HepG2 (cell line): ENCODE data around the gene SLC38A2. TPM values are rescaled to one million over a fixed set of nuclear protein-coding genes. Genes with fewer than 3 reads are reported as not detected.

Source experiments
- ATAC-seq: fragments of 200-7000 bp; cut with Tn5 transposase; 3 replicates; pipeline ENCODE4 v1.9.1; 2020; ENCODE audit warnings: mild to moderate bottlenecking, moderate library complexity
- BruUV-seq: library from RNA; stranded (reverse); fragments of 400-500 nt; replicated peaks from 2 replicates; lab custom pipeline; 2021; lab: Mats Ljungman, UMichigan
- CTCF ChIA-PET: fragments of 300-600 bp; formaldehyde crosslinking; extraction: SDS; loops from one replicate; lab custom pipeline; 2021; ENCODE audit warnings: low total read pairs, inconsistent platforms, low intra/inter-chr PET ratio; lab: Yijun Ruan, JAX
- POLR2A ChIA-PET: fragments of 350-600 bp; sonication (Branson Sonifier 250); formaldehyde crosslinking; loops from one replicate; lab custom pipeline; 2020; ENCODE audit warnings: antibody characterized with exemption, inconsistent platforms; lab: Yijun Ruan, JAX
- DNase-seq: peaks from one replicate; pipeline ENCODE4 v3.0.0-alpha.2; 2015; ENCODE audit warnings: low spot score
- FAIRE-seq: peaks from 3 replicates; lab custom pipeline; 2011; peaks lifted over from hg19 to GRCh38; lab: Jason Lieb, UNC
- H2AFZ ChIP-seq: one replicate; pipeline ENCODE4 v1.6.1; 2011; ENCODE audit warnings: low read length, inconsistent platforms
- H3K27ac ChIP-seq: fragments of 300-600 bp; 3 replicates; pipeline ENCODE4 v1.8.0; 2011; ENCODE audit warnings: mixed run types, mild to moderate bottlenecking, mixed read lengths, low read length, inconsistent platforms; ENCODE audit not compliant: insufficient read depth; ENCODE audit errors: extremely low read length
- H3K27me3 ChIP-seq, 2 experiments: fragments of 200-600 bp in 1 of 2; 2 replicates in 1 of 2; 3 replicates in 1 of 2; pipeline versions ENCODE4 v1.6.0 to v1.8.0; 2011; ENCODE audit warnings: low read length in 2 of 2, mild to moderate bottlenecking in 2 of 2, moderate library complexity in 2 of 2, inconsistent platforms in 1 of 2; ENCODE audit not compliant: insufficient read depth in 2 of 2, control insufficient read depth in 1 of 2
- H3K36me3 ChIP-seq, 2 experiments: fragments of 200-600 bp in 1 of 2; replicated peaks in 1 of 2; 2 replicates in 1 of 2; 3 replicates in 1 of 2; pipeline versions ENCODE4 v1.5.1 to v1.8.0; 2011; ENCODE audit warnings: low read length in 2 of 2, inconsistent platforms in 1 of 2; ENCODE audit not compliant: insufficient read depth in 2 of 2, control insufficient read depth in 1 of 2
- H3K4me1 ChIP-seq: 2 replicates; pipeline ENCODE4 v1.5.1; 2012; ENCODE audit warnings: low read length, inconsistent platforms; ENCODE audit not compliant: insufficient read depth
- H3K4me2 ChIP-seq: 2 replicates; pipeline ENCODE4 v1.6.0; 2011; ENCODE audit warnings: low read depth, low read length, inconsistent platforms
- H3K4me3 ChIP-seq, 3 experiments: fragments of 200-600 bp in 1 of 3; sonication (generic), shearing (Covaris generic) in 1 of 3; replicated peaks in 1 of 3; 2 replicates each; pipeline ENCODE4 v1.5.1; 2011 to 2016; ENCODE audit warnings: low read length in 3 of 3, inconsistent platforms in 2 of 3, low read depth in 2 of 3, mild to moderate bottlenecking in 2 of 3, control low read depth in 1 of 3, mixed read lengths in 1 of 3; ENCODE audit not compliant: insufficient read depth in 1 of 3
- H3K79me2 ChIP-seq: one replicate; pipeline ENCODE4 v1.6.1; 2011; ENCODE audit warnings: low read length, inconsistent platforms; ENCODE audit not compliant: insufficient read depth
- H3K9ac ChIP-seq: 2 replicates; pipeline ENCODE4 v1.6.0; 2011; ENCODE audit warnings: mild to moderate bottlenecking, low read depth, low read length, inconsistent platforms; ENCODE audit not compliant: insufficient read depth
- H3K9me3 ChIP-seq: 2 replicates; pipeline ENCODE4 v1.5.1; 2012; ENCODE audit warnings: mild to moderate bottlenecking, low read length
- H4K20me1 ChIP-seq: 2 replicates; pipeline ENCODE4 v1.6.0; 2011; ENCODE audit warnings: inconsistent platforms, mild to moderate bottlenecking, low read length, moderate library complexity; ENCODE audit not compliant: insufficient read depth
- CENPT ChIP-seq: sonication (generic); formaldehyde crosslinking; IDR thresholded peaks from 2 replicates; pipeline ENCODE4 v1.8.0; 2022; ENCODE audit warnings: low read depth, mild to moderate bottlenecking, moderate library complexity, missing genetic modification reagents
- EEA1 ChIP-seq: sonication (generic); formaldehyde crosslinking; IDR thresholded peaks from 2 replicates; pipeline ENCODE4 v1.5.1; 2020; ENCODE audit warnings: mild to moderate bottlenecking, missing genetic modification reagents, borderline replicate concordance
- HDAC1 ChIP-seq: sonication (generic); formaldehyde crosslinking; IDR thresholded peaks from 2 replicates; pipeline ENCODE4 v1.5.1; 2020; ENCODE audit warnings: mild to moderate bottlenecking, missing genetic modification reagents
- KAT8 ChIP-seq: IDR thresholded peaks from 2 replicates; pipeline ENCODE4 v1.6.1; 2016; ENCODE audit warnings: missing genetic modification reagents, missing compliant biosample characterization
- KDM1A ChIP-seq: IDR thresholded peaks from 2 replicates; pipeline ENCODE4 v1.6.1; 2016; ENCODE audit warnings: missing compliant biosample characterization
- KLF16 ChIP-seq, 2 experiments: sonication (generic) in 1 of 2; formaldehyde crosslinking in 1 of 2; IDR thresholded peaks; 2 replicates each; pipeline versions ENCODE4 v1.6.1 to v1.8.0; 2016 to 2023; ENCODE audit warnings: missing genetic modification reagents in 2 of 2, missing compliant biosample characterization in 1 of 2
- MAF1 ChIP-seq: sonication (generic); formaldehyde crosslinking; IDR thresholded peaks from 2 replicates; pipeline ENCODE4 v1.5.0; 2020; ENCODE audit warnings: missing genetic modification reagents, borderline replicate concordance
- REXO4 ChIP-seq: sonication (generic); formaldehyde crosslinking; IDR thresholded peaks from 2 replicates; pipeline ENCODE4 v1.8.0; 2022; ENCODE audit warnings: missing genetic modification reagents, mild to moderate bottlenecking, borderline replicate concordance
- RXRB ChIP-seq: IDR thresholded peaks from 2 replicates; pipeline ENCODE4 v1.6.1; 2016; ENCODE audit warnings: borderline replicate concordance, missing genetic modification reagents, missing compliant biosample characterization
- WIZ ChIP-seq: sonication (generic); formaldehyde crosslinking; IDR thresholded peaks from 2 replicates; pipeline ENCODE4 v1.5.1; 2020; ENCODE audit warnings: mild to moderate bottlenecking, missing genetic modification reagents
- ZBTB1 ChIP-seq: sonication (generic); formaldehyde crosslinking; IDR thresholded peaks from 2 replicates; pipeline ENCODE4 v1.4.0; 2020; ENCODE audit warnings: missing genetic modification reagents, borderline replicate concordance
- ZNF230 ChIP-seq: sonication (generic); formaldehyde crosslinking; IDR thresholded peaks from 2 replicates; pipeline ENCODE4 v1.4.0; 2020; ENCODE audit warnings: mild to moderate bottlenecking, missing genetic modification reagents
- ZNF337 ChIP-seq: sonication (generic); formaldehyde crosslinking; IDR thresholded peaks from 2 replicates; pipeline ENCODE4 v1.5.1; 2020; ENCODE audit warnings: missing genetic modification reagents, low read depth, mild to moderate bottlenecking, borderline replicate concordance
- ZNF589 ChIP-seq: sonication (generic); formaldehyde crosslinking; conservative IDR thresholded peaks from 2 replicates; pipeline ENCODE4 v1.8.0; 2022; ENCODE audit warnings: mild to moderate bottlenecking, moderate library complexity, missing genetic modification reagents
- ZNF652 ChIP-seq: IDR thresholded peaks from 2 replicates; pipeline ENCODE4 v1.6.1; 2016; ENCODE audit warnings: low read depth, borderline replicate concordance
- ZNF660 ChIP-seq: sonication (generic); formaldehyde crosslinking; IDR thresholded peaks from 2 replicates; pipeline ENCODE4 v1.5.1; 2020; ENCODE audit warnings: mild to moderate bottlenecking, low read depth, missing genetic modification reagents, borderline replicate concordance
- ZNF788 ChIP-seq: sonication (generic); formaldehyde crosslinking; IDR thresholded peaks from 2 replicates; pipeline ENCODE4 v1.5.0; 2020; ENCODE audit warnings: mild to moderate bottlenecking, missing genetic modification reagents, borderline replicate concordance
- ZNF878 ChIP-seq: sonication (generic); formaldehyde crosslinking; IDR thresholded peaks from 2 replicates; pipeline ENCODE4 v1.8.1; 2023; ENCODE audit warnings: mild to moderate bottlenecking, missing genetic modification reagents, moderate library complexity
- WGBS: methylation state at CpG from one replicate; pipeline ENCODE4 v1.1.6; 2017; ENCODE audit warnings: low lambda C conversion rate; 5-methylcytosine and 5-hydroxymethylcytosine counted together
- in situ Hi-C: cut with HindIII; loops from 2 replicates; pipeline ENCODE4 v1.10.0; 2017; ENCODE audit warnings: low pct_unique_long_range_greater_than_20kb; ENCODE audit not compliant: extremely low pct_ligation_motif_present
- intact Hi-C: fragments of 100-400 bp; cut with micrococcal nuclease; formaldehyde crosslinking; loops from one replicate; pipeline ENCODE4 v1.10.0; 2022; ENCODE audit not compliant: unreplicated experiment
- polyA plus RNA-seq, 8 experiments: library from polyadenylated mRNA; depleted of rRNA in 3 of 8; stranded (reverse) in 7 of 8; unstranded in 1 of 8; fragments of >200 nt; fragmentation: Illumina TruSeq in 4 of 8; extraction: Trizol in 4 of 8; gene quantifications; 2 replicates each; pipeline versions ENCODE4 v1.2.1 to v1.2.3, GENCODE V29; 2011 to 2016; ENCODE audit warnings: low read depth in 4 of 8, missing spikeins in 1 of 8, mixed read lengths in 1 of 8; ENCODE audit not compliant: insufficient read depth in 1 of 8
- total RNA-seq, 5 experiments: library from RNA; depleted of rRNA; stranded (reverse); fragments of >200 nt; fragmentation: Illumina TruSeq; extraction: Trizol; gene quantifications; 2 replicates each; pipeline ENCODE4 v1.2.3, GENCODE V29; 2016; ENCODE audit warnings: low read depth in 1 of 5
- TF ChIP-seq, protein P1 (sequence below): sonication (generic); formaldehyde crosslinking; IDR thresholded peaks from 2 replicates; pipeline ENCODE4 v1.5.1; 2020; ENCODE audit warnings: mild to moderate bottlenecking, moderate library complexity, missing genetic modification reagents

Gene SLC38A2
- total and polyA plus RNA-seq, 2 of the 13 experiments (the other 11 are each of a cell fraction or from before 2014, with no cell fraction given): 368 to 880 TPM

DNA sequence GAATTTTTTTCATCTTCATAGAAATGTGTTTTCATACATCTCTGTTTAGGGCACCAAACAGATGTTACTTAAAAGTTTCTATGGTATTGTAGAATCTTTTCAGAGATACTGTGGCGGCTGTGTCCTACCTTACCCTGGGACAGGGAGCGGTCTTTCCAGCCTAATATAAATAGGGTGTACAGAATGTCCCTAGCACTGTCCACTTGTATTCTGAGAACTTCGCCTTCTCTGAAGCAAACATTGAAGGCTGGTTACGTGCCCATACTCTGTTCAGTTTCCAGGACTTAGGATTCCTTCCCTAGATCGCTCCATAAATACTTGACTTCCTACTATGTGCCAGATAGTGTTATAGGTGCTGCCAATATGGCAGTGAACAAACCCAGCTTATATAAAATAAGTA, 24.3 kb upstream of the SLC38A2 start:
- DNase-seq (no peak), FAIRE-seq (no peak), ATAC-seq (no peak)
- Histone ChIP-seq H3K9ac (no peak overlapping the region), H3K27me3 (no peaks in the 10 kb centered on the region), H4K20me1 (no peaks in the 10 kb centered on the region), H3K4me1 (peaks cover 30% of the 10 kb centered on the region), H3K4me3 (no peak overlapping the region), H2AFZ (no peak overlapping the region), H3K36me3 (no peaks in the 10 kb centered on the region), H3K79me2 (no peaks in the 10 kb centered on the region), H3K27ac (no peak overlapping the region), H3K9me3 (no peaks in the 10 kb centered on the region), H3K4me2 (no peak overlapping the region)
- in situ Hi-C loops (no loop called here), intact Hi-C loops (no loop called here)
- no TSS peak for BruUV-seq
- WGBS: 99% methylated on average over 5 of the region's 5 CpGs
- TF ChIP-seq REXO4 (CRISPR knock-in tag) (no peak), KAT8 (no peak), KDM1A (CRISPR knock-in tag) (no peak), ZNF788 (CRISPR knock-in tag) (no peak), EEA1 (CRISPR knock-in tag) (no peak), ZBTB1 (no peak), HDAC1 (CRISPR knock-in tag) (no peak), ZNF652 (CRISPR knock-in tag) (no peak), KLF16 (CRISPR knock-in tag; IDR thresholded peaks at IDR 0.05) (no peak), CENPT (no peak), ZNF230 (CRISPR knock-in tag) (no peak), ZNF589 (CRISPR knock-in tag) (no peak), RXRB (no peak), MAF1 (no peak), ZNF878 (CRISPR knock-in tag) (no peak), ZNF660 (no peak), WIZ (no peak), ZNF337 (CRISPR knock-in tag) (no peak)
- TF ChIP-seq, protein P1, sequence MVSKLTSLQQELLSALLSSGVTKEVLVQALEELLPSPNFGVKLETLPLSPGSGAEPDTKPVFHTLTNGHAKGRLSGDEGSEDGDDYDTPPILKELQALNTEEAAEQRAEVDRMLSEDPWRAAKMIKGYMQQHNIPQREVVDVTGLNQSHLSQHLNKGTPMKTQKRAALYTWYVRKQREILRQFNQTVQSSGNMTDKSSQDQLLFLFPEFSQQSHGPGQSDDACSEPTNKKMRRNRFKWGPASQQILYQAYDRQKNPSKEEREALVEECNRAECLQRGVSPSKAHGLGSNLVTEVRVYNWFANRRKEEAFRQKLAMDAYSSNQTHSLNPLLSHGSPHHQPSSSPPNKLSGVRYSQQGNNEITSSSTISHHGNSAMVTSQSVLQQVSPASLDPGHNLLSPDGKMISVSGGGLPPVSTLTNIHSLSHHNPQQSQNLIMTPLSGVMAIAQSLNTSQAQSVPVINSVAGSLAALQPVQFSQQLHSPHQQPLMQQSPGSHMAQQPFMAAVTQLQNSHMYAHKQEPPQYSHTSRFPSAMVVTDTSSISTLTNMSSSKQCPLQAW: no peak
- CTCF ChIA-PET: no interaction called here
- POLR2A ChIA-PET: no interaction called here
